Astrocyte (in vitro differentiated cells and primary cell): ENCODE measurements around the gene FLOT2. TPM values are rescaled to one million over a fixed set of nuclear protein-coding genes. Genes with fewer than 3 reads are reported as not detected.

Source experiments
- DNase-seq: peaks from one replicate; pipeline ENCODE4 v3.0.0-alpha.2; 2010; ENCODE audit warnings: low read depth
- FAIRE-seq: peaks from 2 replicates; lab custom pipeline; 2011; peaks lifted over from hg19 to GRCh38; lab: Jason Lieb, UNC
- H2AFZ ChIP-seq: 2 replicates; pipeline ENCODE4 v1.6.0; 2012; ENCODE audit warnings: low read depth, low read length, inconsistent platforms
- H3K27ac ChIP-seq: 2 replicates; pipeline ENCODE4 v1.5.1; 2011; ENCODE audit warnings: low read depth, low read length, inconsistent platforms
- H3K27me3 ChIP-seq: 2 replicates; pipeline ENCODE4 v1.6.0; 2011; ENCODE audit warnings: low read length, inconsistent platforms; ENCODE audit not compliant: insufficient read depth
- H3K36me3 ChIP-seq: 2 replicates; pipeline ENCODE4 v1.5.1; 2011; ENCODE audit warnings: low read length, inconsistent platforms; ENCODE audit not compliant: insufficient read depth
- H3K4me1 ChIP-seq: 2 replicates; pipeline ENCODE4 v1.5.1; 2011; ENCODE audit warnings: low read length, inconsistent platforms; ENCODE audit not compliant: insufficient read depth
- H3K4me2 ChIP-seq: 2 replicates; pipeline ENCODE4 v1.6.0; 2012; ENCODE audit warnings: low read length, inconsistent platforms
- H3K4me3 ChIP-seq: 2 replicates; pipeline ENCODE4 v1.5.1; 2011; ENCODE audit warnings: low read depth, mild to moderate bottlenecking, low read length, inconsistent platforms; ENCODE audit not compliant: insufficient read depth
- H3K79me2 ChIP-seq: 2 replicates; pipeline ENCODE4 v1.6.0; 2012; ENCODE audit warnings: mild to moderate bottlenecking, low read length, inconsistent platforms; ENCODE audit not compliant: insufficient read depth
- H3K9ac ChIP-seq: 2 replicates; pipeline ENCODE4 v1.6.0; 2012; ENCODE audit warnings: mild to moderate bottlenecking, low read length, inconsistent platforms
- H3K9me3 ChIP-seq: 2 replicates; pipeline ENCODE4 v1.5.1; 2012; ENCODE audit warnings: low read depth, mild to moderate bottlenecking, low read length, inconsistent platforms; ENCODE audit not compliant: insufficient read depth
- H4K20me1 ChIP-seq: 2 replicates; pipeline ENCODE4 v1.6.0; 2012; ENCODE audit warnings: low read length, inconsistent platforms; ENCODE audit not compliant: insufficient read depth
- H3K27ac Mint-ChIP-seq: one replicate; pipeline ENCODE4 v1.8.0; 2021; ENCODE audit warnings: mild to moderate bottlenecking, mixed read lengths; ENCODE audit not compliant: unreplicated experiment
- H3K27me3 Mint-ChIP-seq: one replicate; pipeline ENCODE4 v1.8.0; 2021; ENCODE audit warnings: low read depth, mixed read lengths; ENCODE audit not compliant: unreplicated experiment
- H3K36me3 Mint-ChIP-seq: one replicate; pipeline ENCODE4 v1.8.0; 2021; ENCODE audit warnings: low read depth, mixed read lengths; ENCODE audit not compliant: unreplicated experiment
- H3K4me1 Mint-ChIP-seq: one replicate; pipeline ENCODE4 v1.8.0; 2021; ENCODE audit warnings: low read depth, mixed read lengths; ENCODE audit not compliant: unreplicated experiment
- H3K4me3 Mint-ChIP-seq: one replicate; pipeline ENCODE4 v1.8.0; 2021; ENCODE audit warnings: mild to moderate bottlenecking, moderate library complexity, mixed read lengths; ENCODE audit not compliant: unreplicated experiment
- H3K9me3 Mint-ChIP-seq: one replicate; pipeline ENCODE4 v1.8.0; 2021; ENCODE audit warnings: mild to moderate bottlenecking, mixed read lengths; ENCODE audit not compliant: unreplicated experiment
- CTCF ChIP-seq: IDR thresholded peaks from 2 replicates; pipeline ENCODE4 v1.5.1; 2011; ENCODE audit warnings: low read depth, mild to moderate bottlenecking, inconsistent platforms, low read length, moderate library complexity; ENCODE audit not compliant: insufficient read depth
- EZH2 ChIP-seq: IDR thresholded peaks from 2 replicates; pipeline ENCODE4 v1.6.1; 2012; ENCODE audit warnings: mild to moderate bottlenecking, low read length, inconsistent platforms; ENCODE audit not compliant: insufficient read depth
- total RNA-seq: library from RNA; stranded (reverse); gene quantifications from 2 replicates; pipeline ENCODE4 v1.2.1, GENCODE V29; 2021

The FLOT2 gene
- total RNA-seq, 1 donor from 2014 or later: 84.4 TPM

- no peaks in the 10 kb centered on the region for H3K9me3 ChIP-seq
- peaks cover 96% of the 10 kb centered on the region for H3K79me2 ChIP-seq
- no peak for DNase-seq
- H3K36me3 ChIP-seq: peaks cover 2% of the 10 kb centered on the region
- H4K20me1 ChIP-seq: peaks cover 95% of the 10 kb centered on the region
- Mint-ChIP-seq H3K4me1 (peaks cover 41% of the 10 kb centered on the region), H3K4me3 (no peak overlapping the region), H3K27ac (no peak overlapping the region), H3K27me3 (no peaks in the 10 kb centered on the region), H3K36me3 (no peaks in the 10 kb centered on the region), H3K9me3 (no peaks in the 10 kb centered on the region)
- no peak for FAIRE-seq
- no peak overlapping the region for H3K27ac ChIP-seq
- TF ChIP-seq CTCF: no peak
- TF ChIP-seq EZH2: no peak
- no peak overlapping the region for H3K4me2 ChIP-seq
- no peak overlapping the region for H3K4me3 ChIP-seq
- no peak overlapping the region for H2AFZ ChIP-seq
- no peaks in the 10 kb centered on the region for H3K27me3 ChIP-seq
- H3K9ac ChIP-seq: no peak overlapping the region
- H3K4me1 ChIP-seq: peaks cover 16% of the 10 kb centered on the region
Observed at GRCh38 chr17:28941251-28941650, 43.7 kb upstream of the FLOT2 start.

- no peak overlapping the region for H3K4me3 Mint-ChIP-seq
- H3K27me3 Mint-ChIP-seq: no peaks in the 10 kb centered on the region
- TF ChIP-seq EZH2: no peak
- peaks cover 98% of the 10 kb centered on the region for H3K79me2 ChIP-seq
- no peak overlapping the region for H3K27ac Mint-ChIP-seq
- no peaks in the 10 kb centered on the region for H3K9me3 Mint-ChIP-seq
- no peak overlapping the region for H3K4me2 ChIP-seq
- no peak overlapping the region for H3K9ac ChIP-seq
- H3K4me3 ChIP-seq: no peak overlapping the region
- H3K4me1 Mint-ChIP-seq: peaks cover 42% of the 10 kb centered on the region
- H3K36me3 Mint-ChIP-seq: no peaks in the 10 kb centered on the region
- no peak overlapping the region for H2AFZ ChIP-seq
- H3K9me3 ChIP-seq: no peaks in the 10 kb centered on the region
- H3K4me1 ChIP-seq: peaks cover 10% of the 10 kb centered on the region
- no peak overlapping the region for H3K27ac ChIP-seq
- H4K20me1 ChIP-seq: peaks cover 96% of the 10 kb centered on the region
- FAIRE-seq (no peak), DNase-seq (no peak)
- H3K27me3 ChIP-seq: no peaks in the 10 kb centered on the region
- peaks cover 2% of the 10 kb centered on the region for H3K36me3 ChIP-seq
Observed at GRCh38 chr17:28940675-28941074, 43.1 kb upstream of the FLOT2 start.

- no peaks in the 10 kb centered on the region for H3K27me3 ChIP-seq
- Mint-ChIP-seq H3K4me3 (no peak overlapping the region), H3K27me3 (no peaks in the 10 kb centered on the region), H3K4me1 (peaks cover 41% of the 10 kb centered on the region), H3K9me3 (no peaks in the 10 kb centered on the region), H3K27ac (no peak overlapping the region), H3K36me3 (no peaks in the 10 kb centered on the region)
- peaks cover 5% of the 10 kb centered on the region for H3K4me1 ChIP-seq
- H3K4me3 ChIP-seq: no peak overlapping the region
- H3K9ac ChIP-seq: no peak overlapping the region
- peaks cover 98% of the 10 kb centered on the region for H3K79me2 ChIP-seq
- no peaks in the 10 kb centered on the region for H3K9me3 ChIP-seq
- no peak overlapping the region for H3K4me2 ChIP-seq
- no peak overlapping the region for H2AFZ ChIP-seq
- TF ChIP-seq EZH2 (no peak), CTCF (no peak)
- H3K27ac ChIP-seq: no peak overlapping the region
- peaks cover 96% of the 10 kb centered on the region for H4K20me1 ChIP-seq
- DNase-seq (no peak), FAIRE-seq (no peak)
- peaks cover 2% of the 10 kb centered on the region for H3K36me3 ChIP-seq
Observed at GRCh38 chr17:28940142-28940541, 42.6 kb upstream of the FLOT2 start.
